IMR-90 (cell line): ENCODE data around the gene ARHGAP15. TPM values are rescaled to one million over a fixed set of nuclear protein-coding genes. Genes with fewer than 3 reads are reported as not detected.

Experiments
- ATAC-seq: fragments of 200-7000 bp; cut with Tn5 transposase; 2 replicates; pipeline ENCODE4 v1.9.1; 2020; ENCODE audit warnings: low read depth, mild to moderate bottlenecking, moderate library complexity
- BruUV-seq: library from RNA; stranded (reverse); fragments of 400-500 nt; replicated peaks from 2 replicates; lab custom pipeline; 2021; lab: Mats Ljungman, UMichigan
- CTCF ChIA-PET: fragments of 300-600 bp; formaldehyde crosslinking; extraction: SDS; loops from one replicate; lab custom pipeline; 2021; ENCODE audit warnings: antibody characterized with exemption; lab: Yijun Ruan, JAX
- POLR2A ChIA-PET: fragments of 300-600 bp; sonication (Branson Sonifier 250); formaldehyde crosslinking; loops from one replicate; lab custom pipeline; 2022; ENCODE audit warnings: antibody characterized with exemption; ENCODE audit not compliant: unreplicated experiment; lab: Charles Lee
- DNase-seq: peaks from one replicate; pipeline ENCODE4 v3.0.0; 2013
- H2AFZ ChIP-seq: replicated peaks from 2 replicates; pipeline ENCODE3; 2013; ENCODE audit warnings: low read length, mild to moderate bottlenecking; ENCODE audit not compliant: poor library complexity
- H2AK5ac ChIP-seq: 2 replicates; pipeline ENCODE4 v1.6.1; 2013; ENCODE audit warnings: low read depth, low read length, inconsistent platforms
- H2AK9ac ChIP-seq: replicated peaks from 2 replicates; pipeline ENCODE3; 2013; ENCODE audit warnings: mild to moderate bottlenecking, low read depth, low read length, moderate library complexity; ENCODE audit not compliant: poor library complexity
- H2BK120ac ChIP-seq: 2 replicates; pipeline ENCODE4 v1.6.1; 2013; ENCODE audit warnings: low read depth, low read length, inconsistent platforms
- H2BK15ac ChIP-seq: 3 replicates; pipeline ENCODE4 v1.6.1; 2013; ENCODE audit warnings: low read depth, low read length, inconsistent platforms
- H2BK20ac ChIP-seq: 2 replicates; pipeline ENCODE4 v1.6.1; 2013; ENCODE audit warnings: low read depth, mild to moderate bottlenecking, inconsistent platforms, low read length, moderate library complexity
- H2BK5ac ChIP-seq: 2 replicates; pipeline ENCODE4 v1.6.1; 2013; ENCODE audit warnings: mild to moderate bottlenecking, low read depth, low read length, inconsistent platforms; ENCODE audit not compliant: poor library complexity, severe bottlenecking
- H3K14ac ChIP-seq: replicated peaks from 2 replicates; pipeline ENCODE4 v1.6.1; 2013; ENCODE audit warnings: low read depth, low read length, inconsistent platforms
- H3K18ac ChIP-seq: 2 replicates; pipeline ENCODE4 v1.6.1; 2013; ENCODE audit warnings: low read depth, low read length, control low read depth
- H3K23ac ChIP-seq: 2 replicates; pipeline ENCODE4 v1.6.1; 2013; ENCODE audit warnings: low read depth, low read length, inconsistent platforms
- H3K27ac ChIP-seq: 2 replicates; pipeline ENCODE4 v1.5.1; 2013; ENCODE audit warnings: mild to moderate bottlenecking, control low read depth, low read length; ENCODE audit not compliant: insufficient read depth
- H3K27me3 ChIP-seq: 2 replicates; pipeline ENCODE4 v1.6.1; 2013; ENCODE audit warnings: low read length; ENCODE audit not compliant: control insufficient read depth, insufficient read depth
- H3K36me3 ChIP-seq: 2 replicates; pipeline ENCODE4 v1.6.1; 2013; ENCODE audit warnings: low read length, mixed read lengths; ENCODE audit not compliant: control insufficient read depth, insufficient read depth
- H3K4ac ChIP-seq: 2 replicates; pipeline ENCODE4 v1.6.1; 2013; ENCODE audit warnings: low read depth, low read length, inconsistent platforms
- H3K4me1 ChIP-seq: 2 replicates; pipeline ENCODE4 v1.6.1; 2013; ENCODE audit warnings: low read length, mixed read lengths; ENCODE audit not compliant: control insufficient read depth, insufficient read depth
- H3K4me2 ChIP-seq: 2 replicates; pipeline ENCODE4 v1.6.1; 2013; ENCODE audit warnings: low read depth, mild to moderate bottlenecking, control low read depth, low read length, moderate library complexity
- H3K4me3 ChIP-seq: 2 replicates; pipeline ENCODE4 v1.5.1; 2013; ENCODE audit warnings: low read depth, mild to moderate bottlenecking, control low read depth, low read length, moderate library complexity; ENCODE audit not compliant: insufficient read depth
- H3K56ac ChIP-seq: 2 replicates; pipeline ENCODE4 v1.6.1; 2013; ENCODE audit warnings: low read length, inconsistent platforms; ENCODE audit not compliant: insufficient read depth; ENCODE audit errors: extremely low read depth
- H3K79me1 ChIP-seq, 2 experiments: 2 replicates each; pipeline ENCODE4 v1.6.1; 2013; ENCODE audit warnings: low read length in 2 of 2, inconsistent platforms in 1 of 2, low read depth in 1 of 2
- H3K9ac ChIP-seq: 2 replicates; pipeline ENCODE4 v1.6.1; 2013; ENCODE audit warnings: low read depth, low read length, control low read depth
- H3K9me1 ChIP-seq: 2 replicates; pipeline ENCODE4 v1.6.1; 2013; ENCODE audit warnings: low read length, inconsistent platforms; ENCODE audit not compliant: insufficient read depth
- H3K9me3 ChIP-seq: 2 replicates; pipeline ENCODE4 v1.6.1; 2013; ENCODE audit warnings: low read length; ENCODE audit not compliant: control insufficient read depth, insufficient read depth
- H4K20me1 ChIP-seq: 2 replicates; pipeline ENCODE4 v1.6.1; 2013; ENCODE audit warnings: low read length, inconsistent platforms; ENCODE audit not compliant: insufficient read depth
- H4K5ac ChIP-seq: 2 replicates; pipeline ENCODE4 v1.6.1; 2013; ENCODE audit warnings: mild to moderate bottlenecking, low read depth, low read length, control low read depth
- H4K8ac ChIP-seq, 2 experiments: 2 replicates each; pipeline ENCODE4 v1.6.1; 2013; ENCODE audit warnings: low read depth in 2 of 2, low read length in 2 of 2, control low read depth in 1 of 2, inconsistent platforms in 1 of 2
- H4K91ac ChIP-seq: 2 replicates; pipeline ENCODE4 v1.6.1; 2013; ENCODE audit warnings: low read depth, low read length, inconsistent platforms; ENCODE audit not compliant: insufficient read depth
- CEBPB ChIP-seq: IDR thresholded peaks from 2 replicates; pipeline ENCODE4 v1.6.1; 2012; ENCODE audit warnings: low read depth, low read length, improper control_type of control experiment
- RCOR1 ChIP-seq: IDR thresholded peaks from 2 replicates; pipeline ENCODE4 v1.6.1; 2012; ENCODE audit warnings: mild to moderate bottlenecking, low read length, improper control_type of control experiment; ENCODE audit not compliant: insufficient replicate concordance
- RFX5 ChIP-seq: IDR thresholded peaks from 2 replicates; pipeline ENCODE4 v1.8.0; 2012; ENCODE audit warnings: low read depth, mild to moderate bottlenecking, low read length, moderate library complexity
- WGBS, 2 experiments: methylation state at CpG; one replicate each; pipeline versions ENCODE4 v1.1.5 to v1.1.7; 2013; ENCODE audit warnings: missing lambda C conversion rate in 2 of 2; ENCODE audit not compliant: insufficient read length in 1 of 2; ENCODE audit errors: extremely low coverage in 2 of 2; 5-methylcytosine and 5-hydroxymethylcytosine counted together
- dilution Hi-C: fragments of 300-500 bp; cut with HindIII; formaldehyde crosslinking; loops from one replicate; pipeline ENCODE4 v1.14.3; 2018; ENCODE audit warnings: low sequenced_read_pairs; ENCODE audit not compliant: unreplicated experiment
- in situ Hi-C: fragments of 300-500 bp; cut with MboI; formaldehyde crosslinking; loops from 3 replicates; pipeline ENCODE4 v1.14.3; 2019; ENCODE audit warnings: low sequenced_read_pairs, inconsistent platforms, mixed read lengths
- intact Hi-C: fragments of 100-400 bp; cut with micrococcal nuclease; formaldehyde crosslinking; loops from 2 replicates; pipeline ENCODE4 v1.10.0; 2022
- polyA plus RNA-seq, 3 experiments: library from polyadenylated mRNA; depleted of rRNA; stranded (reverse); fragments of >200 nt; gene quantifications; 2 replicates each; pipeline ENCODE4 v1.2.3, GENCODE V29; 2012; ENCODE audit warnings: low replicate concordance in 1 of 3
- total RNA-seq: library from RNA; depleted of rRNA; stranded (reverse); fragments of >200 nt; gene quantifications from 2 replicates; pipeline ENCODE4 v1.2.3, GENCODE V29; 2012

The ARHGAP15 gene
- total and polyA plus RNA-seq, 2 of the 4 experiments (the other 2 are of a cell fraction) = not detected

GRCh38 chr2:143706354-143706753, 577.1 kb downstream of the ARHGAP15 start:
- H2BK15ac ChIP-seq = 0 out of 3 replicates have a peak overlapping the region, but pooled peaks have one; percentile 60
- H3K36me3 ChIP-seq = no peaks in the 10 kb centered on the region
- intact Hi-C loops (loop anchor here (1.0 to 10.0 kb wide), 3 partner anchors 228 to 807 kb away; no protein-coding TSS in a partner anchor), dilution Hi-C loops (no loop called here), in situ Hi-C loops (no loop called here)
- ChIA-PET POLR2A (interaction anchor here (0.8 kb wide), 2 partner anchors 12 to 125 kb away, joined by 3 read pairs; no protein-coding TSS in a partner anchor), CTCF (interaction anchor here (0.6 kb wide), 1 partner anchor 533 kb away, joined by 3 read pairs; no protein-coding TSS in a partner anchor)
- peak overlapping the region; percentile 96 for H2BK20ac ChIP-seq
- H3K18ac ChIP-seq = peak overlapping the region; percentile 99; the same call in 1 of the 2 replicates
- no peak overlapping the region for H3K4me3 ChIP-seq
- no peaks in the 10 kb centered on the region for H3K27me3 ChIP-seq
- H2AK5ac ChIP-seq = no peak overlapping the region
- H2BK5ac ChIP-seq = peak overlapping the region; percentile 91
- peak overlapping the region; percentile 95 for H2BK120ac ChIP-seq
- no CpG with 5 or more reads among the region's 3 CpGs for WGBS, 2 experiments
- DNase-seq (peak; percentile 72), ATAC-seq (peak; percentile 93)
- H3K4ac ChIP-seq = 0 out of 2 replicates have a peak overlapping the region, but pooled peaks have one; percentile 77
- H3K4me2 ChIP-seq = peak overlapping the region; percentile 62; the same call in 1 of the 2 replicates
- H3K79me1 ChIP-seq = no peaks in the 10 kb centered on the region
- H4K91ac ChIP-seq = peak overlapping the region; percentile 91; the same call in 1 of the 2 replicates
- peak overlapping the region; percentile 90; the same call in 1 of the 2 replicates for H3K27ac ChIP-seq
- H3K56ac ChIP-seq = peak overlapping the region; percentile 70
- no peak overlapping the region for H2AK9ac ChIP-seq
- H4K20me1 ChIP-seq = no peaks in the 10 kb centered on the region
- H3K4me1 ChIP-seq = peaks cover 8% of the 10 kb centered on the region
- no TSS peak for BruUV-seq
- H4K8ac ChIP-seq = peak overlapping the region; percentile 75 to 82; a peak in 3 of 4 replicates
- no peaks in the 10 kb centered on the region for H3K9me1 ChIP-seq
- peak overlapping the region; percentile 70; the same call in 1 of the 2 replicates for H3K9ac ChIP-seq
- TF ChIP-seq CEBPB (peak; percentile 79), RCOR1 (no peak), RFX5 (no peak)
- H3K14ac ChIP-seq = peak overlapping the region; percentile 84; the same call in 1 of the 2 replicates
- H4K5ac ChIP-seq = peak overlapping the region; percentile 97; the same call in 1 of the 2 replicates
- H3K23ac ChIP-seq = 0 out of 2 replicates have a peak overlapping the region, but pooled peaks have one; percentile 57
- H3K9me3 ChIP-seq = no peaks in the 10 kb centered on the region; the same call in 1 of the 2 replicates
- no peak overlapping the region for H2AFZ ChIP-seq
